ENCODE results near the gene CEACAM7. TPM values are rescaled to one million over a fixed set of nuclear protein-coding genes. Genes with fewer than 3 reads are reported as not detected.

CEACAM7 gene
- total RNA-seq, 1 experiment from 2014 or later, result 0.15 TPM

GRCh38 chr19:41695745-41696144, 7.7 kb upstream of the CEACAM7 start:
- POLR2A ChIA-PET, result no interaction called here
- Mint-ChIP-seq H3K27ac (no peak overlapping the region), H3K27me3 (ENCODE audit: low read depth) (peaks cover 28% of the 10 kb centered on the region), H3K4me1 (no peaks in the 10 kb centered on the region), H3K36me3 (no peaks in the 10 kb centered on the region), H3K4me3 (no peak overlapping the region), H3K9me3 (no peaks in the 10 kb centered on the region)
- DNase-seq (ENCODE audit: low spot score) (no peak), ATAC-seq (no peak)
- CTCF ChIA-PET, result interaction anchor here (0.7 to 4.7 kb wide), 4 partner anchors 10 to 54 kb away, joined by 3 to 34 read pairs (median 4); no protein-coding TSS in a partner anchor
- TF ChIP-seq ZNF423 (CRISPR knock-in tag; IDR thresholded peaks at IDR 0.05) (no peak), ZNF396 (CRISPR knock-in tag; IDR thresholded peaks at IDR 0.05; ENCODE audit: borderline replicate concordance) (no peak), JUN (CRISPR knock-in tag; IDR thresholded peaks at IDR 0.05) (no peak), ZNF416 (CRISPR knock-in tag; IDR thresholded peaks at IDR 0.05) (no peak), NR2C2 (CRISPR knock-in tag; IDR thresholded peaks at IDR 0.05) (no peak), TEAD4 (CRISPR knock-in tag; IDR thresholded peaks at IDR 0.05) (no peak), OVOL2 (CRISPR knock-in tag; IDR thresholded peaks at IDR 0.05; ENCODE audit: borderline replicate concordance) (no peak), PRDM15 (CRISPR knock-in tag; IDR thresholded peaks at IDR 0.05) (no peak), STAT6 (CRISPR knock-in tag; conservative IDR thresholded peaks at IDR 0.05; ENCODE audit: low read depth) (no peak), ELF4 (CRISPR knock-in tag; IDR thresholded peaks at IDR 0.05; ENCODE audit: low read depth) (no peak), NR1H2 (CRISPR knock-in tag; IDR thresholded peaks at IDR 0.05) (no peak), HMGA2 (CRISPR knock-in tag; IDR thresholded peaks at IDR 0.05) (no peak), USF1 (CRISPR knock-in tag; IDR thresholded peaks at IDR 0.05) (no peak)
- TF ChIP-seq, protein P1, sequence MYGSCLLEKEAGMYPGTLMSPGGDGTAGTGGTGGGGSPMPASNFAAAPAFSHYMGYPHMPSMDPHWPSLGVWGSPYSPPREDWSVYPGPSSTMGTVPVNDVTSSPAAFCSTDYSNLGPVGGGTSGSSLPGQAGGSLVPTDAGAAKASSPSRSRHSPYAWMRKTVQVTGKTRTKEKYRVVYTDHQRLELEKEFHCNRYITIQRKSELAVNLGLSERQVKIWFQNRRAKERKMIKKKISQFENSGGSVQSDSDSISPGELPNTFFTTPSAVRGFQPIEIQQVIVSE (CRISPR knock-in tag; IDR thresholded peaks at IDR 0.05; ENCODE audit: borderline replicate concordance), result no peak
- TF ChIP-seq, protein P2, sequence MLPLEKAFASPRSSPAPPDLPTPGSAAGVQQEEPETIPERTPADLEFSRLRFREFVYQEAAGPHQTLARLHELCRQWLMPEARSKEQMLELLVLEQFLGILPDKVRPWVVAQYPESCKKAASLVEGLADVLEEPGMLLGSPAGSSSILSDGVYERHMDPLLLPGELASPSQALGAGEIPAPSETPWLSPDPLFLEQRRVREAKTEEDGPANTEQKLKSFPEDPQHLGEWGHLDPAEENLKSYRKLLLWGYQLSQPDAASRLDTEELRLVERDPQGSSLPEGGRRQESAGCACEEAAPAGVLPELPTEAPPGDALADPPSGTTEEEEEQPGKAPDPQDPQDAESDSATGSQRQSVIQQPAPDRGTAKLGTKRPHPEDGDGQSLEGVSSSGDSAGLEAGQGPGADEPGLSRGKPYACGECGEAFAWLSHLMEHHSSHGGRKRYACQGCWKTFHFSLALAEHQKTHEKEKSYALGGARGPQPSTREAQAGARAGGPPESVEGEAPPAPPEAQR (CRISPR knock-in tag; IDR thresholded peaks at IDR 0.05), result no peak
- TF ChIP-seq, protein P3, sequence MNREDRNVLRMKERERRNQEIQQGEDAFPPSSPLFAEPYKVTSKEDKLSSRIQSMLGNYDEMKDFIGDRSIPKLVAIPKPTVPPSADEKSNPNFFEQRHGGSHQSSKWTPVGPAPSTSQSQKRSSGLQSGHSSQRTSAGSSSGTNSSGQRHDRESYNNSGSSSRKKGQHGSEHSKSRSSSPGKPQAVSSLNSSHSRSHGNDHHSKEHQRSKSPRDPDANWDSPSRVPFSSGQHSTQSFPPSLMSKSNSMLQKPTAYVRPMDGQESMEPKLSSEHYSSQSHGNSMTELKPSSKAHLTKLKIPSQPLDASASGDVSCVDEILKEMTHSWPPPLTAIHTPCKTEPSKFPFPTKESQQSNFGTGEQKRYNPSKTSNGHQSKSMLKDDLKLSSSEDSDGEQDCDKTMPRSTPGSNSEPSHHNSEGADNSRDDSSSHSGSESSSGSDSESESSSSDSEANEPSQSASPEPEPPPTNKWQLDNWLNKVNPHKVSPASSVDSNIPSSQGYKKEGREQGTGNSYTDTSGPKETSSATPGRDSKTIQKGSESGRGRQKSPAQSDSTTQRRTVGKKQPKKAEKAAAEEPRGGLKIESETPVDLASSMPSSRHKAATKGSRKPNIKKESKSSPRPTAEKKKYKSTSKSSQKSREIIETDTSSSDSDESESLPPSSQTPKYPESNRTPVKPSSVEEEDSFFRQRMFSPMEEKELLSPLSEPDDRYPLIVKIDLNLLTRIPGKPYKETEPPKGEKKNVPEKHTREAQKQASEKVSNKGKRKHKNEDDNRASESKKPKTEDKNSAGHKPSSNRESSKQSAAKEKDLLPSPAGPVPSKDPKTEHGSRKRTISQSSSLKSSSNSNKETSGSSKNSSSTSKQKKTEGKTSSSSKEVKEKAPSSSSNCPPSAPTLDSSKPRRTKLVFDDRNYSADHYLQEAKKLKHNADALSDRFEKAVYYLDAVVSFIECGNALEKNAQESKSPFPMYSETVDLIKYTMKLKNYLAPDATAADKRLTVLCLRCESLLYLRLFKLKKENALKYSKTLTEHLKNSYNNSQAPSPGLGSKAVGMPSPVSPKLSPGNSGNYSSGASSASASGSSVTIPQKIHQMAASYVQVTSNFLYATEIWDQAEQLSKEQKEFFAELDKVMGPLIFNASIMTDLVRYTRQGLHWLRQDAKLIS (CRISPR knock-in tag; IDR thresholded peaks at IDR 0.05; ENCODE audit: borderline replicate concordance), result no peak
